Measurements from ENCODE around the gene DCBLD2.

DCBLD2 gene

DNA sequence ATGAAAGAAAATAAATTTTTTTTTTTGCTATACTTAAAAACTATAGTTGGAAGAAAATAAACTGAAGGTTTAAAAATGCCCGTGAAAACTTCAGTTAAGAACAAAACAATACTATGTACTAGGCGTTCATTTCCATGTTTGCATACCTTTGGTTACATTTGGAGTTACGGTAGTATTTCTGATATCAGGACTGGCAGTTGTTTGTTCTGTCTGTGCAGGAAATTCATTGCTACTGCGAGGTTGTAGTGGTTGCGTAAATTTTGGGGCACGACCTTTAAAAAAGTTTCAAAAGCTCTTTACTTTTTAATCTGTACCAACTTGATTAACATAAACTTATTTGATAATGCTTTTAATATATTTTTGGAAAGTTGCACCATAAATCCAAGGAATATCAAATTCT is 90.4 kb downstream of the DCBLD2 start:
- no peak for DNase-seq (ENCODE audit: extremely low read depth, low read depth)
- TF ChIP-seq, protein P1, sequence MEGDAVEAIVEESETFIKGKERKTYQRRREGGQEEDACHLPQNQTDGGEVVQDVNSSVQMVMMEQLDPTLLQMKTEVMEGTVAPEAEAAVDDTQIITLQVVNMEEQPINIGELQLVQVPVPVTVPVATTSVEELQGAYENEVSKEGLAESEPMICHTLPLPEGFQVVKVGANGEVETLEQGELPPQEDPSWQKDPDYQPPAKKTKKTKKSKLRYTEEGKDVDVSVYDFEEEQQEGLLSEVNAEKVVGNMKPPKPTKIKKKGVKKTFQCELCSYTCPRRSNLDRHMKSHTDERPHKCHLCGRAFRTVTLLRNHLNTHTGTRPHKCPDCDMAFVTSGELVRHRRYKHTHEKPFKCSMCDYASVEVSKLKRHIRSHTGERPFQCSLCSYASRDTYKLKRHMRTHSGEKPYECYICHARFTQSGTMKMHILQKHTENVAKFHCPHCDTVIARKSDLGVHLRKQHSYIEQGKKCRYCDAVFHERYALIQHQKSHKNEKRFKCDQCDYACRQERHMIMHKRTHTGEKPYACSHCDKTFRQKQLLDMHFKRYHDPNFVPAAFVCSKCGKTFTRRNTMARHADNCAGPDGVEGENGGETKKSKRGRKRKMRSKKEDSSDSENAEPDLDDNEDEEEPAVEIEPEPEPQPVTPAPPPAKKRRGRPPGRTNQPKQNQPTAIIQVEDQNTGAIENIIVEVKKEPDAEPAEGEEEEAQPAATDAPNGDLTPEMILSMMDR (IDR thresholded peaks at IDR 0.05; ENCODE audit: low read depth, low read length) = no peak

DNA sequence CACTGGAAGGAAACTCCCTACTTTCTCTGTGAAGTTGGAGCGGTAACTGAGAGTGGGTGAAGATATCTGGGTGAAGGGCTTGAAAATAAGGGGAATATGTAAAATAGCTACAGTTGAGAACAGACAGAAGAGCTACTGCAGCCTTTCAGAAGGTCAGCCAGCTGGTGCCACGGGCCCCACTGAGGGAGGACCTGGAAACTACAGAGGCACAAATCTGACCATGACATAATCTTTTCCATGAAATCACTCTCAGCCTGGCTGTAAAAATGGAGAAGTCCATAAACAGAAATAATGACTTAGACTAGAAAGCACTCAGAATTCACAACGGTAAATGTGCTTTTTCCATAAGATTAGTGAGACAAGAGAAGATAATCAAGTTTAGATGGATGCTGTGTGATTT is 91.9 kb downstream of the DCBLD2 start:
- TF ChIP-seq, protein P1 (IDR thresholded peaks at IDR 0.05; ENCODE audit: low read depth, low read length) = no peak
- DNase-seq (ENCODE audit: extremely low read depth, low read depth) = no peak

DNA sequence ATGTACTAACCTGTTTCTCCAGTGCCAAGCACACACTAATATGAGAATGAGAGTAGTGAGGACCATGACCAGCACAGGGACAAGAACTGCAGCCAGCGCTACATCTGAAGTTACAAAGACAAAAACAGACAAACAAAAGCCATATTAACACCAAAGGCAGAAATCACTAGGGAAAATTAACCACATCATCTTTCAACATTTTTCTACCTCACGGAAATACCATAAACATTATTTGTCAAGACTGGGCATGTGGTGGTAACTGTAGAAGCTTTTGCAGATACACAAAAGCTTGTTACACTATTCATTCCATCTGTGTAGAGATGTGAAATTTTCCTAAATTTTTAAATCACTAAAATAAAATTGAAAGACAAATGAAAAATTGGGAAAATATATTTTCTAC is 93.4 kb downstream of the DCBLD2 start:
- no peak for DNase-seq (ENCODE audit: extremely low read depth, low read depth)
- TF ChIP-seq, protein P1 (IDR thresholded peaks at IDR 0.05; ENCODE audit: low read depth, low read length) = no peak

DNA sequence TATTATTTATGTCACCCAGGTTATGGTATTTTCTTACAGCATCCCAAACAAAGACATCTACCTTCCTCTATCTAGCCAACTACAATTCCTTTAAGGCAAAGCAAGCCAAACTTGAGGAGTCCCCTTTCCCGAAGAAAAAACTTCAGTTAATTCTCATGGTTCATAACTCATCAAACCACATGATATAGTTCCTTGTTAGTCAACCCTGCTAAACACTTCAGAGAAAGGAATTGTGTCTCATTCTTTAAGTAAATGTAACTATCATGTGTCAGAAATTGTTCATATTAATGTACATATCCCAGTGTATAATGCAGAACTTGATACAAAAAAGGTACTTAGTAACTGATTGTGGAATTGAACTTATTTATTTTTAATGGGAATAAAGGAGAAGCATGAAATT is 93.9 kb downstream of the DCBLD2 start:
- DNase-seq (ENCODE audit: extremely low read depth, low read depth) = no peak
- TF ChIP-seq, protein P1 (IDR thresholded peaks at IDR 0.05; ENCODE audit: low read depth, low read length) = no peak

DNA sequence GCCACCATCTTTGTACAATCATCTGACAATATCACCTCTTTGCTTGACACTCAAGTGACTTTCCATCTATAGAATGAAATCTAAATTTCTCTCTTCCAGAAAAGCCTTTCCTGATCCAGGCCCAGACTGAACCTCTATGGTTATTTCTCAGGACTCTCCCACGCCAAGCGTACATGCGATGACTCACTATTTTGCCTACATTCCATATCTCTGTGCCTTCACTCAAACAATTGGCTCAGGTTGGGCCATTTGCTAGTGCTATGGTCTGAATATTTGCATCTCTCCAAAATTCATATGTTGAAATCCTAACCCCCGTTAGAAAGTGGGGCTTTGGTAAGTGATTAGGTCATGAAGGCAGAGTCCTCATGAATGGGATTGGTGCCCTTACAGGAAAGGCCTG is 94.5 kb downstream of the DCBLD2 start:
- TF ChIP-seq, protein P1 (IDR thresholded peaks at IDR 0.05; ENCODE audit: low read depth, low read length) = no peak
- no peak for DNase-seq (ENCODE audit: extremely low read depth, low read depth)

DNA sequence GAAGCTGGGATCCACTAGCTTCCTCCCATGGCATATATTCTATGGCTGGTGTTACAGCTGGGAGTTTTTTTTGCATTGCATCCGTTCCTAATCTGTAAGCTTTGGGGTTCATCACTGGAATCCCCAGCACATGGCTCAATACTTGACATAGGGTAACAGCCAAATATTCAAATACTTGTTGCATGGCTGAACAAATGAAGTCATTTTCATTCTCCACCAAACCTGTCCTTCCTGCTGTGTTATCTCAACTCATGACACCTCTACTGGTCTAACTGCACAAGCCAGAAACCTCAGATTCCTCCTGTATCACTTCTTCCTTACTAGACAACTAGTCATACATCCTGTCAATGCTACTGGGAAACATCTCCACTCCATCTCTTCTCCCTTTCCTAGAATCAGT is 95.0 kb downstream of the DCBLD2 start:
- TF ChIP-seq, protein P1 (IDR thresholded peaks at IDR 0.05; ENCODE audit: low read depth, low read length) = no peak

DNA sequence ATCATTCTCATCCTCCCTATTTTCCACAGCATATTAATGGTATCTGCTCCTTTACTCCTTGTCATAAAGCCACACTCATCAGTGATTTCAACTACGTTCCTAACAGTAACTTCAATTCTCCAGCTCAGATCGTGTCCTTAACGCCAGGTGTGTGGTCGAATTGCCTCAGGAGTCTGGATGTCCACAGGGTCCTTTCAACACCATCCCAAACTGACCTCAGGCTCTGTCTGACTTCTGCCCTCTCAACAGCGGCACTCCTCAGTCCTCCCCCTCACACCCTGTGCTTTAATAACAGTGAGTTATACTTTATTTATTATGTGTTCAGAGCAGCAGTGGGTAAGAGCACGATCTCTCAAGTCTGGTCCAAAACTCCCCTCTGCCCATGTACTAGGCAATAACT is 95.9 kb downstream of the DCBLD2 start:
- TF ChIP-seq, protein P1 (IDR thresholded peaks at IDR 0.05; ENCODE audit: low read depth, low read length) = no peak

More for the DNA sequence above, 95.0 kb downstream of the DCBLD2 start:
- no peak for DNase-seq (ENCODE audit: extremely low read depth, low read depth)

More for the DNA sequence above, 95.9 kb downstream of the DCBLD2 start:
- DNase-seq (ENCODE audit: extremely low read depth, low read depth) = no peak

Measured in AG09319 (cell line).